Measurements from ENCODE around the gene NPAS3.

NPAS3 gene

GRCh38 chr14:33756833-33757232 lies 818.2 kb downstream of the NPAS3 start:
- Histone ChIP-seq H3K9me3 (replicated peaks; ENCODE audit: insufficient read depth, low read length) (no peaks in the 10 kb centered on the region), H3K9ac (ENCODE audit: low read length) (no peak overlapping the region), H3K4me3 (ENCODE audit: low read length) (no peak overlapping the region), H3K9me2 (replicated peaks; ENCODE audit: insufficient read depth, low read length) (no peaks in the 10 kb centered on the region), H4K20me1 (ENCODE audit: insufficient read depth, low read length) (no peaks in the 10 kb centered on the region), H3K4me2 (ENCODE audit: low read depth, low read length) (no peak overlapping the region), H3F3A (ENCODE audit: insufficient read depth, low read length) (no peaks in the 10 kb centered on the region), H2AFZ (ENCODE audit: low read length) (no peak overlapping the region), H3K4me1 (ENCODE audit: low read length) (no peaks in the 10 kb centered on the region), H3K36me3 (replicated peaks; ENCODE audit: insufficient read depth, low read length) (no peaks in the 10 kb centered on the region), H3K79me2 (ENCODE audit: low read length) (no peaks in the 10 kb centered on the region), H3K27me3 (replicated peaks; ENCODE audit: insufficient read depth, low read length) (no peaks in the 10 kb centered on the region), H3K27ac (ENCODE audit: low read length) (no peak overlapping the region)
- no peak for DNase-seq
- TF ChIP-seq EZH2phosphoT487 (IDR thresholded peaks at IDR 0.05; ENCODE audit: low read length): no peak
- TF ChIP-seq EZH2 (optimal IDR thresholded peaks at IDR 0.05; ENCODE audit: low read depth, low read length): no peak
- no peak for TF ChIP-seq CTCF (IDR thresholded peaks at IDR 0.05; ENCODE audit: low read length)

- H3K9ac ChIP-seq (ENCODE audit: low read length): no peak overlapping the region
- no peaks in the 10 kb centered on the region for H3K9me3 ChIP-seq (replicated peaks; ENCODE audit: insufficient read depth, low read length)
- H3K4me1 ChIP-seq (ENCODE audit: low read length): no peaks in the 10 kb centered on the region
- no peak overlapping the region for H3K4me3 ChIP-seq (ENCODE audit: low read length)
- DNase-seq: no peak
- no peaks in the 10 kb centered on the region for H3K36me3 ChIP-seq (replicated peaks; ENCODE audit: insufficient read depth, low read length)
- H4K20me1 ChIP-seq (ENCODE audit: insufficient read depth, low read length): no peaks in the 10 kb centered on the region
- no peaks in the 10 kb centered on the region for H3K27me3 ChIP-seq (replicated peaks; ENCODE audit: insufficient read depth, low read length)
- H3K4me2 ChIP-seq (ENCODE audit: low read depth, low read length): no peak overlapping the region
- no peak overlapping the region for H3K27ac ChIP-seq (ENCODE audit: low read length)
- H3K9me2 ChIP-seq (replicated peaks; ENCODE audit: insufficient read depth, low read length): no peaks in the 10 kb centered on the region
- TF ChIP-seq EZH2phosphoT487 (IDR thresholded peaks at IDR 0.05; ENCODE audit: low read length): no peak
- no peaks in the 10 kb centered on the region for H3F3A ChIP-seq (ENCODE audit: insufficient read depth, low read length)
- H2AFZ ChIP-seq (ENCODE audit: low read length): no peak overlapping the region
- no peaks in the 10 kb centered on the region for H3K79me2 ChIP-seq (ENCODE audit: low read length)
Observed at GRCh38 chr14:33758547-33758946, 819.9 kb downstream of the NPAS3 start.

- H3K27me3 ChIP-seq (replicated peaks; ENCODE audit: insufficient read depth, low read length): no peaks in the 10 kb centered on the region
- H3K4me2 ChIP-seq (ENCODE audit: low read depth, low read length): no peak overlapping the region
- H3K4me1 ChIP-seq (ENCODE audit: low read length): no peaks in the 10 kb centered on the region
- no peaks in the 10 kb centered on the region for H3K9me3 ChIP-seq (replicated peaks; ENCODE audit: insufficient read depth, low read length)
- H3K9me2 ChIP-seq (replicated peaks; ENCODE audit: insufficient read depth, low read length): no peaks in the 10 kb centered on the region
- no peaks in the 10 kb centered on the region for H3K79me2 ChIP-seq (ENCODE audit: low read length)
- no peak overlapping the region for H3K27ac ChIP-seq (ENCODE audit: low read length)
- H3F3A ChIP-seq (ENCODE audit: insufficient read depth, low read length): no peaks in the 10 kb centered on the region
- no peaks in the 10 kb centered on the region for H4K20me1 ChIP-seq (ENCODE audit: insufficient read depth, low read length)
- no peak overlapping the region for H3K9ac ChIP-seq (ENCODE audit: low read length)
- TF ChIP-seq EZH2phosphoT487 (IDR thresholded peaks at IDR 0.05; ENCODE audit: low read length) (no peak), CTCF (IDR thresholded peaks at IDR 0.05; ENCODE audit: low read length) (no peak), EZH2 (optimal IDR thresholded peaks at IDR 0.05; ENCODE audit: low read depth, low read length) (no peak)
- DNase-seq: no peak
- H2AFZ ChIP-seq (ENCODE audit: low read length): no peak overlapping the region
- no peak overlapping the region for H3K4me3 ChIP-seq (ENCODE audit: low read length)
- no peaks in the 10 kb centered on the region for H3K36me3 ChIP-seq (replicated peaks; ENCODE audit: insufficient read depth, low read length)
Observed at GRCh38 chr14:33762161-33762851, 823.6 kb downstream of the NPAS3 start.

GRCh38 chr14:33764876-33765650 lies 826.4 kb downstream of the NPAS3 start:
- Histone ChIP-seq H3K79me2 (ENCODE audit: low read length) (no peaks in the 10 kb centered on the region), H3K36me3 (replicated peaks; ENCODE audit: insufficient read depth, low read length) (no peaks in the 10 kb centered on the region), H4K20me1 (ENCODE audit: insufficient read depth, low read length) (no peaks in the 10 kb centered on the region), H3K9ac (ENCODE audit: low read length) (no peak overlapping the region), H3K27ac (ENCODE audit: low read length) (no peak overlapping the region), H3K4me3 (ENCODE audit: low read length) (no peak overlapping the region), H3K27me3 (replicated peaks; ENCODE audit: insufficient read depth, low read length) (no peaks in the 10 kb centered on the region), H3F3A (ENCODE audit: insufficient read depth, low read length) (no peaks in the 10 kb centered on the region), H3K9me3 (replicated peaks; ENCODE audit: insufficient read depth, low read length) (no peaks in the 10 kb centered on the region), H3K4me1 (ENCODE audit: low read length) (no peaks in the 10 kb centered on the region), H3K9me2 (replicated peaks; ENCODE audit: insufficient read depth, low read length) (no peaks in the 10 kb centered on the region), H3K4me2 (ENCODE audit: low read depth, low read length) (no peak overlapping the region), H2AFZ (ENCODE audit: low read length) (no peak overlapping the region)
- no peak for TF ChIP-seq EZH2phosphoT487 (IDR thresholded peaks at IDR 0.05; ENCODE audit: low read length)
- TF ChIP-seq EZH2 (optimal IDR thresholded peaks at IDR 0.05; ENCODE audit: low read depth, low read length): no peak
- TF ChIP-seq CTCF (IDR thresholded peaks at IDR 0.05; ENCODE audit: low read length): no peak
- no peak for DNase-seq
